Brain microvascular endothelial cell (primary cell): Measurements from ENCODE around the gene GLYATL1.

ENCODE experiments used
- DNase-seq: peaks from one replicate; pipeline ENCODE4 v3.0.0-alpha.2; 2020
- H3K27ac ChIP-seq: fragments of 250-450 bp; sonication (Bioruptor Pico); 2 replicates; pipeline ENCODE4 v1.5.1; 2020; ENCODE audit warnings: mild to moderate bottlenecking, moderate library complexity
- H3K27me3 ChIP-seq: fragments of 250-450 bp; sonication (Bioruptor Pico); replicated peaks from 2 replicates; pipeline ENCODE4 v1.5.1; 2020; ENCODE audit warnings: mild to moderate bottlenecking
- H3K36me3 ChIP-seq: fragments of 250-450 bp; sonication (Bioruptor Pico); replicated peaks from 2 replicates; pipeline ENCODE4 v1.5.1; 2020; ENCODE audit warnings: mild to moderate bottlenecking
- H3K4me3 ChIP-seq: 2 replicates; pipeline ENCODE4 v1.5.1; 2011; ENCODE audit warnings: low read depth, mild to moderate bottlenecking, control low read depth, low read length, moderate library complexity
- CTCF ChIP-seq: IDR thresholded peaks from 2 replicates; pipeline ENCODE4 v1.5.1; 2011; ENCODE audit warnings: low read depth, mild to moderate bottlenecking, moderate library complexity, low read length, control low read depth, inconsistent platforms; ENCODE audit errors: missing control alignments
- in situ Hi-C: cut with HindIII; loops from 2 replicates; pipeline ENCODE4 v1.10.0; 2017; ENCODE audit warnings: low sequenced_read_pairs, low pct_ligation_motif_present

GLYATL1 gene

DNA sequence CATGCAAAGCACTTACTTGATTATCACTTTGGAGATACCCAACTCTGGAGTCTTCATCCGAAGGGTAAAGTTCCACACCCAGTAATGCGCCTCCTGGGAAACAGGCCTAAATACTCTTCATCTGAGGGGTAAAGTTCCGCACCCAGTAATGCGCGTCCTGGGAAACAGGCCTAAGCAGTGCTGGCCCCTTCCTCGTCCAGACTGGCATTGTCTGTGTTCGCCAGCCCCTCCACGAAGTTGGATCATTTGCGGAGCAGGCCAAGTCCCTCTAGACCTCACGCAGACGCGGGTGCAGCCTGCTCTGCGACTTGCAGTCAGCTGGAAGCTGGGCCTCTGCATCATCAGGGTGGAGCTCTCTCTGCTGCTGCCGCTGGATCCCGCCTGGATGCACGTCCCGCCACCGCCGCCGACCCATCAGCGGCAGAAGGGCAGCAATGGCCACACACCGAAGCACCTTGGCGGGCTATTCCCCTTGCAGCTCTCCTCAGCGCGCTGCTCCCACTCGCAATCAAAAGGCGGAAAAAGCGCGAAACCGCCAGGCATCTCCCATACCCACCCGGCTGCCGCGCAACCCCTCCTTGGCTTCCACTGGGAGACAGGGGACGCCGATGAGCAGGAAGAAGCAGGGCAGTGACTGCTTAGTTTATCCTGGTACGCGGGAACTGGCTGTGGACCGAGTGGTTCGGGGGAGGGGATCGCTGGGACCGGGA lies 34.1 kb upstream of the GLYATL1 start:
- Histone ChIP-seq H3K4me3 (peak overlapping the region; percentile 77), H3K27me3 (no peaks in the 10 kb centered on the region), H3K27ac (no peak overlapping the region), H3K36me3 (no peaks in the 10 kb centered on the region)
- peak; percentile 45 for TF ChIP-seq CTCF
- in situ Hi-C loops: no loop called here
- DNase-seq: peak; percentile 56

DNA sequence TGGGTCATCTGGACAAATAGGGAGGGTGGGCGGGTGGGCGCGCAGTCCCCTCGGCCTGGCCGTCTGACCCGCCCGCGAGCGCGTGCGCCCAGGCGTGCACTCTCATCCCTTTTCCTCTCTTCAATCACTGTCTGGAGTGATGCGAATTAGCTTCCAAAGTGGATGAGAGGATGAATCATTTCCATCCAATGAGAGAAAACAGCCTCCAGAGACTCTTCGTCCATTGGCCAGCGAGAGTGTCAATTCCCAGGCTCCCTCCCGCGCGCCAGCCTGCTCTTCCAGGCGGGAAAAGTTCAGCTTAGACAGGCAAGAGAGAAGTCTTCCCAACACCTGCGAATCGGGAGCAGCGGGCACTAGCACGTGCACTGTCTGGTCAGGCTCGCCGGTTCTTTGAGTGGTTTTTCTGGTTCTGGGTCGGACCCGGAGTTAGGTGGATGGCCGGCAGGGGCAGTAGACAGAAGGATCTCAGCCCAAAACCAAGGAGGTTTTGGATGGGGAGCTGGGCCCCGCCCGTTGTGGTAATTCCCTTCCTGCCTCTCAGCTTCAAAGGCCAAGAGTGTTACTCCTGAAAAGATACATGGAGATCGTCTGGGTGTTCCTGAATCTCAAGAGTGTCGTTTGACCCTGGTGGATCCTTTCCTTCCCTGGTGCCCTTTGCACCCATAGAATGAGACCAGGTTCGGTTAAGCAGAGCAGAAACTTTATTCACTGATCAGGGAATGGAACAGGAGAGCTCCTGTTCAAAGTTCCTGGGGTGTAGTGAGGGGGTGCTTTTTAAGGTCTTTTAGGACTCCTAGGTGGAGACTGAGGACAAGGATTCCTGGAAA lies 33.4 kb upstream of the GLYATL1 start:
- peak; percentile 89 for DNase-seq
- in situ Hi-C loops: no loop called here
- TF ChIP-seq CTCF: peak; percentile 79

DNA sequence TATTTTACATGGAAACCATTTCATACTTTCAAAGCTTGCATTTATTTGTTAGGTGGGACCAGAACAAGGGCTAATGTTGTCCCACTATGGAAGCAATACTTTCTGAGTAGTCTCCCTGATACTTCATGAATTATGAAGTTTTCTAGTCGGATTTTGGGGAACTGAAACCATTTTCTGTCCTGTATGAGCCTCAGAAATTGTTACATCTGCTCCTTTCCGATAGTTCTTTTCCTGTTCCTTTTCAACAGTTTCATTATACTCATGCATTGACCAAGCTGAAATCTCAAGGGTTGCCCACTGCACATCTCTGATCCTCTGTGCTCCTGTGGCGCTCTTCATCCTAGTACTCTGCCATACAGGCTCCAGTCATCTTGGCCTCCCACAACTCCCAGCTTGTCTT lies 31.5 kb upstream of the GLYATL1 start:
- Histone ChIP-seq H3K36me3 (no peaks in the 10 kb centered on the region), H3K4me3 (no peak overlapping the region), H3K27me3 (no peaks in the 10 kb centered on the region), H3K27ac (no peak overlapping the region)
- no peak for DNase-seq
- TF ChIP-seq CTCF: no peak
- in situ Hi-C loops: no loop called here

More for the DNA sequence above, 33.4 kb upstream of the GLYATL1 start:
- H3K27ac ChIP-seq: no peak overlapping the region
- H3K27me3 ChIP-seq: no peaks in the 10 kb centered on the region
- no peaks in the 10 kb centered on the region for H3K36me3 ChIP-seq
- H3K4me3 ChIP-seq: peak overlapping the region; percentile 77

DNA sequence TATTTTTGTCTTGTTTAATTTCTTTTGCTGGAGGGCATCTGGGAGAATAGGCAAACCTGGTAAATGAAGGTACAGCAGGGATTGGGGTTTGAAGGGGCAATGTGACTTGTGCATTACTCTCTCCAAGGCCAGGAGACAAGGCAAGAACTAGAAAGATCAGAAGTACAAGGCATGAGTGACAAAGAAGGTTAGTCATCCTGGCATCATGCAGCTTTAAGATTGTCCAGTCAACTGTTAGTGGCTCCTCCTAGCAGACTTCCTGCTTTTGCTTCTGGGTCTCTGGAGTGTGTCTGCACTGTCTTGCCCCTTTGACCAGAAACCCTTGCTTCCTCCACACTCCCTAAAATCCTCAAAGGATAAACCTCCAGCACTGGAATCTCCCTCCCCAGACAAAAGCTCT lies 27.2 kb upstream of the GLYATL1 start:
- TF ChIP-seq CTCF: no peak
- Histone ChIP-seq H3K27me3 (no peaks in the 10 kb centered on the region), H3K27ac (no peak overlapping the region), H3K4me3 (no peak overlapping the region), H3K36me3 (no peaks in the 10 kb centered on the region)
- in situ Hi-C loops: no loop called here
- peak; percentile 20 for DNase-seq

DNA sequence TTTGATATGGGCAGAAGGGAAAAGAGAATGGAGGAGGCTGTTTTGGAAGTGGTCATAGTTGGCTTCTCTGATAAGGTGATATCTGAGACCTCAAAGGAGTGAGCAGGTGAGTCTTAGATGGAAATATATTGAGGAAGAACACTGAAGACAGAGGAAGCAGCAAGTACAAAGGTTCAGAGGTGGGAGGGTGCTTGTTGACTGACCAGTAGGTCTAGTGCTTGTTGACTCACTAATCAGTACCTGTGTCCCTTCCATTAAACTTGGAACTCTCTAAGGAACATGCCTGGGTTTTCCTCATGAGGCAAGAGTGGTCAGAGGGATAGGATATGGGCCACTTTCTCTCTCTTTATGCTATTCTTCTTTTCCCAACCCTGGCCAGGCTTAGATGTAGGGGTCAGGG lies 25.6 kb upstream of the GLYATL1 start:
- no peak for TF ChIP-seq CTCF

More for the DNA sequence above, 25.6 kb upstream of the GLYATL1 start:
- Histone ChIP-seq H3K4me3 (no peak overlapping the region), H3K36me3 (no peaks in the 10 kb centered on the region), H3K27ac (no peak overlapping the region), H3K27me3 (no peaks in the 10 kb centered on the region)
- DNase-seq: no peak
- in situ Hi-C loops: no loop called here
